HCT116 (cell line): ENCODE data around the gene STK25. TPM values are rescaled to one million over a fixed set of nuclear protein-coding genes. Genes with fewer than 3 reads are reported as not detected.
"Not testable (repeated sequence)": the region's sequence is repeated elsewhere in the genome, so short reads cannot be mapped to it uniquely, and the experiment has no call there.

Experiments used
- ATAC-seq: fragments of 200-7000 bp; cut with Tn5 transposase; 2 replicates; pipeline ENCODE4 v1.9.1; 2020; ENCODE audit warnings: mild to moderate bottlenecking, moderate library complexity
- BruUV-seq: library from RNA; stranded (reverse); fragments of 400-500 nt; replicated peaks from 2 replicates; lab custom pipeline; 2021; lab: Mats Ljungman, UMichigan
- CTCF ChIA-PET: fragments of 300-600 bp; sonication (Branson Sonifier 250); formaldehyde crosslinking; loops from one replicate; lab custom pipeline; 2021; ENCODE audit warnings: antibody characterized with exemption; lab: Charles Lee
- POLR2A ChIA-PET: fragments of 300-600, 350-600 bp; sonication (Branson Sonifier 250); formaldehyde crosslinking; loops from one replicate; lab custom pipeline; 2021; ENCODE audit warnings: antibody characterized with exemption; lab: Charles Lee
- RAD21 ChIA-PET, 2 experiments: fragments of 300-600 bp; sonication (Branson Sonifier 250); formaldehyde crosslinking; loops; one replicate each; lab custom pipeline; 2023; ENCODE audit warnings: low total read pairs in 2 of 2; ENCODE audit not compliant: uncharacterized antibody in 2 of 2, unreplicated experiment in 2 of 2, low non-redundant PET in 1 of 2; lab: Charles Lee
- DNase-seq: peaks from one replicate; pipeline ENCODE4 v3.0.0-alpha.2; 2010; ENCODE audit warnings: low read depth, low spot score
- H2AFZ ChIP-seq: fragments of 200-600 bp; shearing (Covaris generic), sonication (generic); 2 replicates; pipeline ENCODE4 v1.6.1; 2017; ENCODE audit warnings: low read depth, mixed run types, mixed read lengths, antibody characterized with exemption, low read length; ENCODE audit not compliant: poor library complexity, severe bottlenecking
- H3K27ac ChIP-seq: 2 replicates; pipeline ENCODE4 v1.5.1; 2012; ENCODE audit warnings: low read depth, low read length
- H3K27me3 ChIP-seq: fragments of 200-600 bp; sonication (generic); 2 replicates; pipeline ENCODE4 v1.6.1; 2016; ENCODE audit warnings: mixed run types, low read length, mixed read lengths; ENCODE audit not compliant: insufficient read depth
- H3K36me3 ChIP-seq, 2 experiments: fragments of 200-500 bp in 1 of 2; fragments of 200-600 bp in 1 of 2; sonication (Bioruptor generic) in 1 of 2; sonication (generic) in 1 of 2; 2 replicates each; pipeline versions ENCODE4 v1.5.1 to v1.6.1; 2014 to 2016; ENCODE audit warnings: low read length in 2 of 2, inconsistent platforms in 1 of 2, mixed read lengths in 1 of 2, mixed run types in 1 of 2; ENCODE audit not compliant: insufficient read depth in 2 of 2, control insufficient read depth in 1 of 2
- H3K4me1 ChIP-seq, 2 experiments: fragments of 200-600 bp in 1 of 2; sonication (generic) in 1 of 2; 2 replicates each; pipeline versions ENCODE4 v1.5.1 to v1.6.1; 2012 to 2017; ENCODE audit warnings: low read length in 2 of 2, inconsistent platforms in 1 of 2, mild to moderate bottlenecking in 1 of 2, mixed read lengths in 1 of 2, mixed run types in 1 of 2, moderate library complexity in 1 of 2; ENCODE audit not compliant: insufficient read depth in 2 of 2, control insufficient read depth in 1 of 2
- H3K4me2 ChIP-seq: fragments of 200-600 bp; sonication (generic); 2 replicates; pipeline ENCODE4 v1.6.1; 2017; ENCODE audit warnings: mixed run types, low read length, mixed read lengths
- H3K4me3 ChIP-seq, 2 experiments: fragments of 200-600 bp in 1 of 2; sonication (generic) in 1 of 2; replicated peaks in 1 of 2; 2 replicates each; pipeline ENCODE4 v1.5.1; 2011 to 2016; ENCODE audit warnings: low read length in 2 of 2, control low read depth in 1 of 2, low read depth in 1 of 2, mild to moderate bottlenecking in 1 of 2, mixed read lengths in 1 of 2, mixed run types in 1 of 2
- H3K79me2 ChIP-seq: fragments of 200-600 bp; sonication (generic); 2 replicates; pipeline ENCODE4 v1.6.1; 2017; ENCODE audit warnings: mild to moderate bottlenecking, mixed run types, low read length, moderate library complexity, mixed read lengths; ENCODE audit not compliant: insufficient read depth
- H3K9ac ChIP-seq: fragments of 200-600 bp; sonication (generic); 2 replicates; pipeline ENCODE4 v1.6.1; 2016; ENCODE audit warnings: low read length, mixed read lengths
- H3K9me2 ChIP-seq: fragments of 200-600 bp; sonication (generic), shearing (Covaris generic); 2 replicates; pipeline ENCODE4 v1.6.1; 2017; ENCODE audit warnings: mixed run types, mild to moderate bottlenecking, moderate library complexity; ENCODE audit not compliant: insufficient read depth
- H3K9me3 ChIP-seq, 2 experiments: fragments of 200-500 bp in 1 of 2; fragments of 200-600 bp in 1 of 2; sonication (Bioruptor generic) in 1 of 2; sonication (generic) in 1 of 2; 2 replicates each; pipeline ENCODE4 v1.6.1; 2014 to 2017; ENCODE audit warnings: low read length in 2 of 2, mixed read lengths in 2 of 2, inconsistent platforms in 1 of 2, low read depth in 1 of 2, mild to moderate bottlenecking in 1 of 2, mixed run types in 1 of 2, moderate library complexity in 1 of 2; ENCODE audit not compliant: control insufficient read depth in 1 of 2, insufficient read depth in 1 of 2
- H4K20me1 ChIP-seq: fragments of 200-600 bp; sonication (generic), shearing (Covaris generic); 2 replicates; pipeline ENCODE4 v1.6.1; 2017; ENCODE audit warnings: mixed run types, mild to moderate bottlenecking, moderate library complexity; ENCODE audit not compliant: insufficient read depth
- ATF3 ChIP-seq: IDR thresholded peaks from 2 replicates; pipeline ENCODE4 v1.6.1; 2012
- MAX ChIP-seq: IDR thresholded peaks from 2 replicates; pipeline ENCODE4 v1.6.1; 2012
- SP1 ChIP-seq: IDR thresholded peaks from 2 replicates; pipeline ENCODE4 v1.6.1; 2012; ENCODE audit warnings: low read depth
- YY1 ChIP-seq: IDR thresholded peaks from 2 replicates; pipeline ENCODE4 v1.6.1; 2011; ENCODE audit warnings: low read length, low read depth, moderate library complexity, mild to moderate bottlenecking; ENCODE audit not compliant: insufficient replicate concordance; ENCODE audit errors: extremely low read depth
- intact Hi-C: fragments of 100-400 bp; cut with micrococcal nuclease; formaldehyde crosslinking; loops from 2 replicates; pipeline ENCODE4 v1.10.0; 2022
- total RNA-seq: library from RNA; stranded (reverse); gene quantifications from one replicate; pipeline ENCODE4 v1.2.1, GENCODE V29; 2021; ENCODE audit not compliant: unreplicated experiment

Gene STK25
- total RNA-seq, 1 experiment from 2014 or later: 160 TPM

GRCh38 chr2:241454837-241455485, 53.4 kb downstream of the STK25 start:
- POLR2A ChIA-PET: no interaction called here
- H2AFZ ChIP-seq: no peak overlapping the region
- no peaks in the 10 kb centered on the region for H3K9me3 ChIP-seq
- no peak overlapping the region for H3K4me2 ChIP-seq
- H3K4me3 ChIP-seq: no peak overlapping the region
- ATAC-seq (no peak), DNase-seq (no peak)
- no TSS peak for BruUV-seq
- H3K79me2 ChIP-seq: no peaks in the 10 kb centered on the region
- CTCF ChIA-PET: no interaction called here
- H3K4me1 ChIP-seq: peaks cover 2 to 9% of the 10 kb centered on the region in 2 experiments; a peak in 3 of 4 replicates
- H4K20me1 ChIP-seq: no peaks in the 10 kb centered on the region
- H3K36me3 ChIP-seq: no peaks in the 10 kb centered on the region
- no peaks in the 10 kb centered on the region for H3K9me2 ChIP-seq
- RAD21 ChIA-PET: no interaction called here
- no peaks in the 10 kb centered on the region for H3K27me3 ChIP-seq
- intact Hi-C loops: no loop called here
- no peak overlapping the region for H3K27ac ChIP-seq
- no peak overlapping the region for H3K9ac ChIP-seq
- TF ChIP-seq YY1 (no peak), SP1 (no peak), MAX (no peak), ATF3 (no peak)

GRCh38 chr2:241453919-241454318, 54.5 kb downstream of the STK25 start:
- POLR2A ChIA-PET, H3K36me3 ChIP-seq, H3K4me2 ChIP-seq, H3K27ac ChIP-seq, H3K27me3 ChIP-seq, H3K9ac ChIP-seq, H3K79me2 ChIP-seq, CTCF ChIA-PET, H3K9me3 ChIP-seq, intact Hi-C loops, RAD21 ChIA-PET, H3K4me3 ChIP-seq, BruUV-seq, H3K9me2 ChIP-seq, H2AFZ ChIP-seq, H4K20me1 ChIP-seq, DNase-seq, H3K4me1 ChIP-seq: not testable (repeated sequence)
- 0 out of 2 replicates have a peak, but pooled peaks have one; percentile 43 for ATAC-seq
